DOHH2 (cell line): ENCODE data around the gene EEIG2.

ENCODE experiments used
- H3F3A ChIP-seq: fragments of 200-600 bp; sonication (generic), shearing (Covaris generic); 2 replicates; pipeline ENCODE4 v1.6.0; 2016; ENCODE audit warnings: antibody characterized with exemption, mild to moderate bottlenecking; ENCODE audit not compliant: control insufficient read depth, insufficient read depth
- H3K27ac ChIP-seq: fragments of 200-600 bp; sonication (generic); 2 replicates; pipeline ENCODE4 v1.5.1; 2014; ENCODE audit warnings: low read depth, mild to moderate bottlenecking, low read length, moderate library complexity
- H3K27me3 ChIP-seq: fragments of 200-600 bp; sonication (generic); 2 replicates; pipeline ENCODE4 v1.6.1; 2014; ENCODE audit warnings: mild to moderate bottlenecking, low read length, mixed read lengths; ENCODE audit not compliant: control insufficient read depth
- H3K36me3 ChIP-seq: fragments of 200-600 bp; sonication (generic); 2 replicates; pipeline ENCODE4 v1.6.1; 2014; ENCODE audit warnings: mild to moderate bottlenecking, low read length, moderate library complexity, mixed read lengths; ENCODE audit not compliant: control insufficient read depth
- H3K4me1 ChIP-seq: fragments of 200-600 bp; sonication (generic); 2 replicates; pipeline ENCODE4 v1.6.1; 2014; ENCODE audit warnings: mild to moderate bottlenecking, low read length, mixed read lengths; ENCODE audit not compliant: control insufficient read depth
- H3K4me2 ChIP-seq: fragments of 200-600 bp; sonication (generic); 2 replicates; pipeline ENCODE4 v1.6.0; 2014; ENCODE audit warnings: mild to moderate bottlenecking, low read length, moderate library complexity
- H3K4me3 ChIP-seq: fragments of 200-600 bp; sonication (generic); 2 replicates; pipeline ENCODE4 v1.5.1; 2014; ENCODE audit warnings: mild to moderate bottlenecking, low read length, mixed read lengths
- H3K79me2 ChIP-seq: fragments of 200-600 bp; sonication (generic); 2 replicates; pipeline ENCODE4 v1.6.1; 2014; ENCODE audit warnings: mild to moderate bottlenecking, low read length, mixed read lengths; ENCODE audit not compliant: control insufficient read depth
- H3K9me2 ChIP-seq: fragments of 200-600 bp; sonication (generic); replicated peaks from 2 replicates; pipeline ENCODE4 v1.6.1; 2014; ENCODE audit warnings: mild to moderate bottlenecking, low read length, mixed read lengths; ENCODE audit not compliant: control insufficient read depth
- H3K9me3 ChIP-seq: fragments of 200-600 bp; sonication (generic); 2 replicates; pipeline ENCODE4 v1.6.1; 2014; ENCODE audit warnings: antibody characterized with exemption, low read length, mixed read lengths; ENCODE audit not compliant: control insufficient read depth, insufficient read depth
- H4K20me1 ChIP-seq: fragments of 200-600 bp; sonication (generic); 2 replicates; pipeline ENCODE4 v1.6.0; 2014; ENCODE audit warnings: low read depth, mild to moderate bottlenecking, antibody characterized with exemption, low read length, moderate library complexity; ENCODE audit not compliant: control insufficient read depth, insufficient read depth
- EZH2phosphoT487 ChIP-seq: fragments of 200-600 bp; sonication (generic); IDR thresholded peaks from 2 replicates; pipeline ENCODE4 v1.6.1; 2017; ENCODE audit warnings: borderline replicate concordance, mild to moderate bottlenecking, antibody characterized with exemption, low read length, moderate library complexity, mixed read lengths
- TF ChIP-seq, protein P1 (sequence below): fragments of 200-600 bp; sonication (generic); IDR thresholded peaks from one replicate; pipeline ENCODE4 v1.5.1; 2014; ENCODE audit warnings: antibody characterized with exemption, mild to moderate bottlenecking, low read depth, low read length; ENCODE audit not compliant: poor library complexity, severe bottlenecking

The EEIG2 gene

DNA sequence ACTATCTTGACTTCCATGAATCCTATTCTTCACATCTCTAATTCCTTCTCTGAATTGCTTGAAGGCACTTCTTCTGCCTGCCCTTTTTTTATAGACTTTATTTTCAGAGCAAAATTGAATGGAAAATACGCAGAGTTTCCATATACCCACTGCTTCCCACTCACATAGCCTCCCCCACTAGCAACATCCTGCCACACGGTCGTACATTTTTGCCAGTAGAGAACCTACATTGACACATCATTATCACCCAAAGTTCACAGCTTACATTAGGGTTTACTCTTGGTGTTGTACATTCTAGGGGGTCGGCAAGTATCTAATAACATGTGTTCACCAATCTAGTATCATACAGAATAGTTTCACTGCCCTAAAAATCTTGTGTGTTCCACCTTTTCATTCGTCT lies 12.3 kb downstream of the EEIG2 start:
- H3F3A ChIP-seq: no peaks in the 10 kb centered on the region; the same call in 1 of the 2 replicates
- H3K36me3 ChIP-seq: no peaks in the 10 kb centered on the region
- H3K4me1 ChIP-seq: peaks cover 13% of the 10 kb centered on the region
- H3K27ac ChIP-seq: no peak overlapping the region
- no peak overlapping the region for H3K4me2 ChIP-seq
- no peaks in the 10 kb centered on the region for H3K9me3 ChIP-seq
- no peaks in the 10 kb centered on the region for H3K27me3 ChIP-seq
- peaks cover 47% of the 10 kb centered on the region for H3K79me2 ChIP-seq
- no peaks in the 10 kb centered on the region for H3K9me2 ChIP-seq
- TF ChIP-seq, protein P1, sequence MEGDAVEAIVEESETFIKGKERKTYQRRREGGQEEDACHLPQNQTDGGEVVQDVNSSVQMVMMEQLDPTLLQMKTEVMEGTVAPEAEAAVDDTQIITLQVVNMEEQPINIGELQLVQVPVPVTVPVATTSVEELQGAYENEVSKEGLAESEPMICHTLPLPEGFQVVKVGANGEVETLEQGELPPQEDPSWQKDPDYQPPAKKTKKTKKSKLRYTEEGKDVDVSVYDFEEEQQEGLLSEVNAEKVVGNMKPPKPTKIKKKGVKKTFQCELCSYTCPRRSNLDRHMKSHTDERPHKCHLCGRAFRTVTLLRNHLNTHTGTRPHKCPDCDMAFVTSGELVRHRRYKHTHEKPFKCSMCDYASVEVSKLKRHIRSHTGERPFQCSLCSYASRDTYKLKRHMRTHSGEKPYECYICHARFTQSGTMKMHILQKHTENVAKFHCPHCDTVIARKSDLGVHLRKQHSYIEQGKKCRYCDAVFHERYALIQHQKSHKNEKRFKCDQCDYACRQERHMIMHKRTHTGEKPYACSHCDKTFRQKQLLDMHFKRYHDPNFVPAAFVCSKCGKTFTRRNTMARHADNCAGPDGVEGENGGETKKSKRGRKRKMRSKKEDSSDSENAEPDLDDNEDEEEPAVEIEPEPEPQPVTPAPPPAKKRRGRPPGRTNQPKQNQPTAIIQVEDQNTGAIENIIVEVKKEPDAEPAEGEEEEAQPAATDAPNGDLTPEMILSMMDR: no peak
- TF ChIP-seq EZH2phosphoT487: no peak
- H3K4me3 ChIP-seq: no peak overlapping the region
- H4K20me1 ChIP-seq: peaks cover 5% of the 10 kb centered on the region; the same call in 1 of the 2 replicates

DNA sequence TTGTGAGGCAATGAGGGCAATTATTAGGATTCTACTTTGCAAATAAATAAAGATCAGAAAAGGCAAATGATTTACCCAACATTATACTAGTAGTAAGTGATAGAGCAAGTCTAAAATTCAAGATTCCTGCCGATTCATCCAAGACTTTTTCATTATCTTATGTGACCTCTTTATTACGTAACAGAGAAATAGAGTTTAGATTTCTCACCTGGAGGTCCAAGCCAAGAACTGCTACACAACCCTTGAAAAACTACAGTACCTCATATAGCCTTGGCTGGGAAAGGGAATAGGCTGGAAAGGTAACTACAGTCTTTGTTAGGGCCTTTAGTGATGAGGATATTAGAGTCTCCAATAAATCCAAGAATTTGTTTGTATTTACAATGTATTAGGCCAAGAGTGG lies 13.3 kb downstream of the EEIG2 start:
- Histone ChIP-seq H3K27me3 (no peaks in the 10 kb centered on the region), H3K4me2 (no peak overlapping the region), H3K79me2 (peaks cover 44% of the 10 kb centered on the region), H3K4me1 (peaks cover 13% of the 10 kb centered on the region), H3K9me3 (no peaks in the 10 kb centered on the region), H3K4me3 (no peak overlapping the region), H3F3A (no peaks in the 10 kb centered on the region; the same call in 1 of the 2 replicates), H3K9me2 (no peaks in the 10 kb centered on the region), H3K36me3 (no peaks in the 10 kb centered on the region), H4K20me1 (peaks cover 5% of the 10 kb centered on the region; the same call in 1 of the 2 replicates), H3K27ac (no peak overlapping the region)
- TF ChIP-seq EZH2phosphoT487: no peak
- TF ChIP-seq, protein P1: no peak

DNA sequence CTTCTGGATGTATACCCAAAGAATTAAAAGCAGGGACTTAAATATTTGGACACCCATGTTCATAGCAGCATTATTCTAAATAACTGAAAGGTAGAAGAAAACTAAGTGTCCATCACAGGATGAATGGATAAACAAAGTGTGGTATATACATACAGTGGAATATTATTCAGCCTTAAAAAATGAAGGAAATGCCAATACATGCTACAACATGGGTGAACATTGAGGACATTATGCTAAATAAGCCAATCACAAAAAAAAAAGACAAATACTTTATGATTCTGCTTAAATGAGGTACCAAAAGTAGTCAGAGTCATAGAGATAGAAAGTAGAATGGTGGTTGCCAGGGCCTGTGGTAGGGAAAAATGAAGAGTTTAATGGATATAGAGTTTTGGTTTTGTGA lies 14.1 kb downstream of the EEIG2 start:
- Histone ChIP-seq H3K9me2 (no peaks in the 10 kb centered on the region), H3K27ac (no peak overlapping the region), H3K4me2 (no peak overlapping the region), H3K36me3 (no peaks in the 10 kb centered on the region), H3K4me1 (peaks cover 13% of the 10 kb centered on the region), H3K9me3 (no peaks in the 10 kb centered on the region), H3K79me2 (peaks cover 38% of the 10 kb centered on the region), H4K20me1 (peaks cover 5% of the 10 kb centered on the region; the same call in 1 of the 2 replicates), H3K4me3 (no peak overlapping the region), H3F3A (no peaks in the 10 kb centered on the region; the same call in 1 of the 2 replicates), H3K27me3 (no peaks in the 10 kb centered on the region)
- no peak for TF ChIP-seq EZH2phosphoT487
- TF ChIP-seq, protein P1: no peak
